ENCODE results near the gene HOXC9. TPM values are rescaled to one million over a fixed set of nuclear protein-coding genes. Genes with fewer than 3 reads are reported as not detected.

HOXC9 gene
- polyA plus RNA-seq, 1 of the 3 experiments (the other 2 are of a cell fraction), result 1.9 TPM

DNA sequence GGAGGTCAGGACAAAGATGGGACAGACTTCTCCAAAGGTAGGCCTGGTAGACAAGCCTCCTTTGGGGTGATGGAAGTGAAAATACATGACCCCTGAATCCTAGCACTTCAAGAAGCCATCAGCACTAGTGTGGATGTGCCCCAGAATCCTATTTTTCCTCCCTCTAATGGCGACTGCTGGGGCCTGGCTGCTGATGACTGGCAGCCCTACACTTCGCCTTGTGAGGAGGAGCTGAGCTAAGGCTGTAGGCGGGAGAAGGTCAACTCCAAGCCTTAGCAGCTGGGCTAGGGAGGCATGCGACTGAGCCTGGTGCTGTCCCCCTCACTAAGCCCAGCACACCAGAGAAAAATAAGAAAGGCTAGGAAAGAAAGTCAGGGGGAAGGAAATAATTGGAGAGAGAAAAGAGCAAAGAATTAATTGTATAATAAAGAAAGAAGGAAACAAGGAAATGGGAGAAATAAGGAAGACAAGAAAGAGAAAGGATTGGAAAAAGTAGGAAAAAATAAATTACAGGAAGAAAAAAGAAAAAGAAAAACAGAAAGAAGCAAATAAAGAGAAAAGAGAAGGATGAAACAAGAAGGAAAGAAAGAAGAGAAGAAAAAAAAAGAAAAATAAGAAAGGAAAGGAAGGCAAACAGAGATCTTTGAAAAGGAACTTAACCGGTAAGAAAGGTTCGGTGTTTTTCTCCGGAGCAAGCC, 19.7 kb upstream of the HOXC9 start:
- ChIA-PET POLR2A (no interaction called here), CTCF (interaction anchor here (1.2 to 2.1 kb wide), 6 partner anchors 10 to 236 kb away, joined by 4 to 8 read pairs (median 6); no protein-coding TSS in a partner anchor)
- Histone ChIP-seq H3K4me3 (ENCODE audit: low read depth in 2 of 2, low read length in 1 of 2) (no peak overlapping the region), H3K9ac (no peak overlapping the region), H3K36me3 (replicated peaks in 1 of 2; ENCODE audit: control insufficient read depth in 1 of 2, insufficient read depth in 2 of 2, low read length in 1 of 2) (no peaks in the 10 kb centered on the region), H3K9me2 (no peaks in the 10 kb centered on the region), H3F3A (replicated peaks; ENCODE audit: insufficient read depth) (no peaks in the 10 kb centered on the region), H3K27ac (ENCODE audit: low read depth in 2 of 2, low read length in 1 of 2) (no peak overlapping the region), H3K79me2 (ENCODE audit: insufficient read depth) (no peaks in the 10 kb centered on the region), H3K4me1 (ENCODE audit: control insufficient read depth in 1 of 2, insufficient read depth in 2 of 2, low read depth in 1 of 2, low read length in 1 of 2) (peaks cover 0 to 3% of the 10 kb centered on the region in 2 experiments; a peak in 2 of 4 replicates), H3K9me3 (no peaks in the 10 kb centered on the region), H4K20me1 (ENCODE audit: insufficient read depth) (no peaks in the 10 kb centered on the region), H3K27me3 (ENCODE audit: insufficient read depth) (peaks cover 93% of the 10 kb centered on the region), H3K4me2 (no peak overlapping the region), H2AFZ (ENCODE audit: low read depth) (no peak overlapping the region)
- DNase-seq, result no peak
- WGBS (ENCODE audit: low lambda C conversion rate), result 39% methylated on average over 7 of the region's 7 CpGs
- TF ChIP-seq USF1 (IDR thresholded peaks at IDR 0.05; ENCODE audit: borderline replicate concordance, low read depth), result no peak
- TF ChIP-seq SMC3 (IDR thresholded peaks at IDR 0.05; ENCODE audit: low read depth, low read length), result no peak
- no peak for TF ChIP-seq EP300 (IDR thresholded peaks at IDR 0.05; ENCODE audit: borderline replicate concordance in 1 of 2, low read depth in 1 of 2, low read length in 1 of 2)
- no peak for TF ChIP-seq TEAD4 (IDR thresholded peaks at IDR 0.05; ENCODE audit: borderline replicate concordance, insufficient read depth)
- no peak for TF ChIP-seq CHD2 (IDR thresholded peaks at IDR 0.05; ENCODE audit: low read length, partially characterized antibody)
- TF ChIP-seq TAF1 (IDR thresholded peaks at IDR 0.05; ENCODE audit: borderline replicate concordance, low read depth, low read length), result no peak
- TF ChIP-seq, protein P1, sequence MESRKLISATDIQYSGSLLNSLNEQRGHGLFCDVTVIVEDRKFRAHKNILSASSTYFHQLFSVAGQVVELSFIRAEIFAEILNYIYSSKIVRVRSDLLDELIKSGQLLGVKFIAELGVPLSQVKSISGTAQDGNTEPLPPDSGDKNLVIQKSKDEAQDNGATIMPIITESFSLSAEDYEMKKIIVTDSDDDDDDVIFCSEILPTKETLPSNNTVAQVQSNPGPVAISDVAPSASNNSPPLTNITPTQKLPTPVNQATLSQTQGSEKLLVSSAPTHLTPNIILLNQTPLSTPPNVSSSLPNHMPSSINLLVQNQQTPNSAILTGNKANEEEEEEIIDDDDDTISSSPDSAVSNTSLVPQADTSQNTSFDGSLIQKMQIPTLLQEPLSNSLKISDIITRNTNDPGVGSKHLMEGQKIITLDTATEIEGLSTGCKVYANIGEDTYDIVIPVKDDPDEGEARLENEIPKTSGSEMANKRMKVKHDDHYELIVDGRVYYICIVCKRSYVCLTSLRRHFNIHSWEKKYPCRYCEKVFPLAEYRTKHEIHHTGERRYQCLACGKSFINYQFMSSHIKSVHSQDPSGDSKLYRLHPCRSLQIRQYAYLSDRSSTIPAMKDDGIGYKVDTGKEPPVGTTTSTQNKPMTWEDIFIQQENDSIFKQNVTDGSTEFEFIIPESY (IDR thresholded peaks at IDR 0.05; ENCODE audit: borderline replicate concordance, low read depth), result no peak
- TF ChIP-seq MXI1 (IDR thresholded peaks at IDR 0.05; ENCODE audit: low read depth, low read length), result no peak
- TF ChIP-seq GABPA (IDR thresholded peaks at IDR 0.05; ENCODE audit: low read depth), result no peak
- no peak for TF ChIP-seq NRF1 (IDR thresholded peaks at IDR 0.05; ENCODE audit: low read depth, low read length)

GRCh38 chr12:53980802-53981496, 19.0 kb upstream of the HOXC9 start:
- H3K4me3 ChIP-seq (ENCODE audit: low read depth in 2 of 2, low read length in 1 of 2), result no peak overlapping the region
- H3F3A ChIP-seq (replicated peaks; ENCODE audit: insufficient read depth), result no peaks in the 10 kb centered on the region
- no peak overlapping the region for H2AFZ ChIP-seq (ENCODE audit: low read depth)
- no peaks in the 10 kb centered on the region for H3K9me3 ChIP-seq
- no peaks in the 10 kb centered on the region for H4K20me1 ChIP-seq (ENCODE audit: insufficient read depth)
- CTCF ChIA-PET, result interaction anchor here (1.2 to 2.1 kb wide), 6 partner anchors 10 to 235 kb away, joined by 4 to 8 read pairs (median 6); no protein-coding TSS in a partner anchor
- 31% methylated on average over 15 of the region's 15 CpGs for whole genome bisulfite sequencing (ENCODE audit: low lambda C conversion rate)
- H3K27ac ChIP-seq (ENCODE audit: low read depth in 2 of 2, low read length in 1 of 2), result no peak overlapping the region
- H3K27me3 ChIP-seq (ENCODE audit: insufficient read depth), result peaks cover 93% of the 10 kb centered on the region
- H3K9me2 ChIP-seq, result no peaks in the 10 kb centered on the region
- POLR2A ChIA-PET, result no interaction called here
- DNase-seq, result no peak
- no peaks in the 10 kb centered on the region for H3K79me2 ChIP-seq (ENCODE audit: insufficient read depth)
- H3K36me3 ChIP-seq (replicated peaks in 1 of 2; ENCODE audit: control insufficient read depth in 1 of 2, insufficient read depth in 2 of 2, low read length in 1 of 2), result no peaks in the 10 kb centered on the region
- no peak overlapping the region for H3K9ac ChIP-seq
- H3K4me2 ChIP-seq, result no peak overlapping the region
- H3K4me1 ChIP-seq (ENCODE audit: control insufficient read depth in 1 of 2, insufficient read depth in 2 of 2, low read depth in 1 of 2, low read length in 1 of 2), result peaks cover 0 to 9% of the 10 kb centered on the region in 2 experiments; a peak in 2 of 4 replicates
- no peak for TF ChIP-seq PBX3 (IDR thresholded peaks at IDR 0.05)
- TF ChIP-seq RFX5 (IDR thresholded peaks at IDR 0.05; ENCODE audit: low read length), result no peak
- TF ChIP-seq NRF1 (IDR thresholded peaks at IDR 0.05; ENCODE audit: low read depth, low read length), result no peak
- no peak for TF ChIP-seq CHD2 (IDR thresholded peaks at IDR 0.05; ENCODE audit: low read length, partially characterized antibody)
- TF ChIP-seq GABPA (IDR thresholded peaks at IDR 0.05; ENCODE audit: low read depth), result no peak
- TF ChIP-seq REST (IDR thresholded peaks at IDR 0.05; ENCODE audit: low read depth, low read length), result no peak
- no peak for TF ChIP-seq MEF2A (IDR thresholded peaks at IDR 0.05; ENCODE audit: borderline replicate concordance, low read depth)
- no peak for TF ChIP-seq SIN3A (IDR thresholded peaks at IDR 0.05; ENCODE audit: borderline replicate concordance, low read depth, low read length)
- no peak for TF ChIP-seq EP300 (IDR thresholded peaks at IDR 0.05; ENCODE audit: borderline replicate concordance in 1 of 2, low read depth in 1 of 2, low read length in 1 of 2)
- no peak for TF ChIP-seq FOSL2 (IDR thresholded peaks at IDR 0.05; ENCODE audit: borderline replicate concordance, low read depth)

Measured in SK-N-SH (cell line).